ENCODE measurements around the gene COL20A1. TPM values are rescaled to one million over a fixed set of nuclear protein-coding genes. Genes with fewer than 3 reads are reported as not detected.
A peak's percentile ranks its signal among the peaks of the same experiment; 100 is the strongest.

Gene COL20A1
- total and polyA plus RNA-seq, 2 of the 13 experiments (the other 11 are each of a cell fraction or from before 2014, with no cell fraction given): not detected

- TF ChIP-seq ZHX1 (CRISPR knock-in tag; IDR thresholded peaks at IDR 0.05; ENCODE audit: low read depth) (no peak), NR2C2 (CRISPR knock-in tag; IDR thresholded peaks at IDR 0.05; ENCODE audit: borderline replicate concordance) (peak; percentile 99), TAF1 (CRISPR knock-in tag; IDR thresholded peaks at IDR 0.05) (no peak), ZBTB49 (CRISPR knock-in tag; IDR thresholded peaks at IDR 0.05; ENCODE audit: borderline replicate concordance) (no peak), ZNF569 (CRISPR knock-in tag; IDR thresholded peaks at IDR 0.05; ENCODE audit: borderline replicate concordance) (no peak), ZNF180 (CRISPR knock-in tag; IDR thresholded peaks at IDR 0.05; ENCODE audit: borderline replicate concordance, low read depth) (no peak), ELF3 (CRISPR knock-in tag; IDR thresholded peaks at IDR 0.05) (no peak), ZZZ3 (CRISPR knock-in tag; IDR thresholded peaks at IDR 0.05; ENCODE audit: borderline replicate concordance) (no peak), NKX3-1 (CRISPR knock-in tag; IDR thresholded peaks at IDR 0.05) (no peak), SRY (CRISPR knock-in tag; IDR thresholded peaks at IDR 0.05) (no peak), RXRA (CRISPR knock-in tag; IDR thresholded peaks at IDR 0.05) (peak; percentile 95), EP300 (IDR thresholded peaks at IDR 0.05; ENCODE audit: low read depth in 2 of 2, low read length in 2 of 2) (peak in 1 of 2 experiments; percentile 22; a peak in 1 of 4 replicates), EP300 (CRISPR knock-in tag; IDR thresholded peaks at IDR 0.05; ENCODE audit: borderline replicate concordance) (0 out of 2 replicates have a peak, but pooled peaks have one; percentile 15), NBN (conservative IDR thresholded peaks at IDR 0.05) (no peak), ZNF644 (CRISPR knock-in tag; IDR thresholded peaks at IDR 0.05; ENCODE audit: low read depth) (no peak)
- TF ChIP-seq, protein P1, sequence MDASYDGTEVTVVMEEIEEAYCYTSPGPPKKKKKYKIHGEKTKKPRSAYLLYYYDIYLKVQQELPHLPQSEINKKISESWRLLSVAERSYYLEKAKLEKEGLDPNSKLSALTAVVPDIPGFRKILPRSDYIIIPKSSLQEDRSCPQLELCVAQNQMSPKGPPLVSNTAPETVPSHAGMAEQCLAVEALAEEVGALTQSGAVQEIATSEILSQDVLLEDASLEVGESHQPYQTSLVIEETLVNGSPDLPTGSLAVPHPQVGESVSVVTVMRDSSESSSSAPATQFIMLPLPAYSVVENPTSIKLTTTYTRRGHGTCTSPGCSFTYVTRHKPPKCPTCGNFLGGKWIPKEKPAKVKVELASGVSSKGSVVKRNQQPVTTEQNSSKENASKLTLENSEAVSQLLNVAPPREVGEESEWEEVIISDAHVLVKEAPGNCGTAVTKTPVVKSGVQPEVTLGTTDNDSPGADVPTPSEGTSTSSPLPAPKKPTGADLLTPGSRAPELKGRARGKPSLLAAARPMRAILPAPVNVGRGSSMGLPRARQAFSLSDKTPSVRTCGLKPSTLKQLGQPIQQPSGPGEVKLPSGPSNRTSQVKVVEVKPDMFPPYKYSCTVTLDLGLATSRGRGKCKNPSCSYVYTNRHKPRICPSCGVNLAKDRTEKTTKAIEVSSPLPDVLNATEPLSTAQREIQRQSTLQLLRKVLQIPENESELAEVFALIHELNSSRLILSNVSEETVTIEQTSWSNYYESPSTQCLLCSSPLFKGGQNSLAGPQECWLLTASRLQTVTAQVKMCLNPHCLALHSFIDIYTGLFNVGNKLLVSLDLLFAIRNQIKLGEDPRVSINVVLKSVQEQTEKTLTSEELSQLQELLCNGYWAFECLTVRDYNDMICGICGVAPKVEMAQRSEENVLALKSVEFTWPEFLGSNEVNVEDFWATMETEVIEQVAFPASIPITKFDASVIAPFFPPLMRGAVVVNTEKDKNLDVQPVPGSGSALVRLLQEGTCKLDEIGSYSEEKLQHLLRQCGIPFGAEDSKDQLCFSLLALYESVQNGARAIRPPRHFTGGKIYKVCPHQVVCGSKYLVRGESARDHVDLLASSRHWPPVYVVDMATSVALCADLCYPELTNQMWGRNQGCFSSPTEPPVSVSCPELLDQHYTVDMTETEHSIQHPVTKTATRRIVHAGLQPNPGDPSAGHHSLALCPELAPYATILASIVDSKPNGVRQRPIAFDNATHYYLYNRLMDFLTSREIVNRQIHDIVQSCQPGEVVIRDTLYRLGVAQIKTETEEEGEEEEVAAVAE (CRISPR knock-in tag; IDR thresholded peaks at IDR 0.05; ENCODE audit: borderline replicate concordance): no peak
- TF ChIP-seq, protein P2, sequence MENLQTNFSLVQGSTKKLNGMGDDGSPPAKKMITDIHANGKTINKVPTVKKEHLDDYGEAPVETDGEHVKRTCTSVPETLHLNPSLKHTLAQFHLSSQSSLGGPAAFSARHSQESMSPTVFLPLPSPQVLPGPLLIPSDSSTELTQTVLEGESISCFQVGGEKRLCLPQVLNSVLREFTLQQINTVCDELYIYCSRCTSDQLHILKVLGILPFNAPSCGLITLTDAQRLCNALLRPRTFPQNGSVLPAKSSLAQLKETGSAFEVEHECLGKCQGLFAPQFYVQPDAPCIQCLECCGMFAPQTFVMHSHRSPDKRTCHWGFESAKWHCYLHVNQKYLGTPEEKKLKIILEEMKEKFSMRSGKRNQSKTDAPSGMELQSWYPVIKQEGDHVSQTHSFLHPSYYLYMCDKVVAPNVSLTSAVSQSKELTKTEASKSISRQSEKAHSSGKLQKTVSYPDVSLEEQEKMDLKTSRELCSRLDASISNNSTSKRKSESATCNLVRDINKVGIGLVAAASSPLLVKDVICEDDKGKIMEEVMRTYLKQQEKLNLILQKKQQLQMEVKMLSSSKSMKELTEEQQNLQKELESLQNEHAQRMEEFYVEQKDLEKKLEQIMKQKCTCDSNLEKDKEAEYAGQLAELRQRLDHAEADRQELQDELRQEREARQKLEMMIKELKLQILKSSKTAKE (CRISPR knock-in tag; IDR thresholded peaks at IDR 0.05; ENCODE audit: borderline replicate concordance): no peak
These were observed 70.3 kb downstream of the COL20A1 start (continued) for GRCh38 chr20:63363013-63363957.
